ENCODE data around the gene NR5A1.
A peak's percentile ranks its signal among the peaks of the same experiment; 100 is the strongest.

The NR5A1 gene

GRCh38 chr9:124498040-124498439, 9.2 kb downstream of the NR5A1 start:
- DNase-seq = no peak

- DNase-seq = no peak
Observed at GRCh38 chr9:124497441-124497840, 9.8 kb downstream of the NR5A1 start.

- no peak for DNase-seq
Observed at GRCh38 chr9:124496463-124496862, 10.7 kb downstream of the NR5A1 start.

GRCh38 chr9:124496075-124496449, 11.1 kb downstream of the NR5A1 start:
- DNase-seq = no peak

- DNase-seq = no peak
Observed at GRCh38 chr9:124495126-124496074, 11.8 kb downstream of the NR5A1 start.

DNA sequence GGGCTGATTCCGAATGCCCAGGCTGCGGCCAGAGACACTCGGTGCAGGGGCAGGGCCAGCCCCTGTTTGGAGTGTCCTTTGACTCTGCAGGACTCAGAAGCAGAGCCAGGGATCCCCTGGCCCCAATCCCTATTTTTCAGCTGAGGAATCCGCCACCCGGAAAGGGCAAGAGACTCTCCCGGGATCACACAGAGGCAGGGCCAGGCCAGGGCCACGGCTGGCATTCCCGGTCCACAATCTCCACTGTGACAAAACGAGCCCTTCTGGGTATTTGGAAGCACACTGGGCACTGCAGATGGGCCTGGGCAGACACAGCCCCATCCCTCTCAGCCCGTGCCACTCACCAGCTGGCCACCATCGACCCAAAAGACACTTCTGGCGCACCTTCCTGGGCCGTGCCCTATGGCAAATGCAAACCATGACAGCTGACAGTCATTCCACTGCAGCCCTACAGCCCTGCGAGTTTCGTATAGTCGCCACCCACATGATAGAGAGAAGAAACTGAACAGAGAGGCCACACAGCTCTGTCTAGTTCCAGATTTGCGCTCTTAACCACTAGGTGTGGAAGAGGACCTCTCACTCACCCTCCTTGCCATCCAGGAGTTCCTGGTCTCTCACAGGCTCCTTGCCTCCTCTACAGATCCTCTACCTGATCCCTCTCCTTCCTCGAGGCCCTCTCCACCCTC, 13.3 kb downstream of the NR5A1 start:
- no peak for DNase-seq

- DNase-seq = no peak
Observed at GRCh38 chr9:124493218-124493617, 14.0 kb downstream of the NR5A1 start.

DNA sequence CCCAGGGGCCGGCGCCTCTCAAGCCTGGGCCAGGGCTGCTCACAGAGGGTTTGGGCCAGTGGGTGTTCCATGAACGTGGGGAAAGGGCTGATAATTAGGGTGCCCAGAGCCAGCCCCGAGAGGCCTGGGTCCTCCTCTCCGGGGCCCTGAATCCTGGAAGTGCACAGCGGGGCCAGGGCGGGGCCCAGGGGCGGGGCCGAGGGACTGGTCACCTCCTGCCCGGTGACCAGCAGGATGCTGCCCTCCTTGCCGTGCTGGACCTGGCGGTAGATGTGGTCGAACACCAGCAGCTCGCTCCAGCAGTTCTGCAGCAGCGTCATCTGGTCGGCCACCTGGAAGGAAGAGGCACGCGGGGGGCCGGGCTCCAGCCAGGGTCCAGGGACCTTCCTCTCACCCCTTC, 14.4 kb downstream of the NR5A1 start:
- DNase-seq = no peak

DNA sequence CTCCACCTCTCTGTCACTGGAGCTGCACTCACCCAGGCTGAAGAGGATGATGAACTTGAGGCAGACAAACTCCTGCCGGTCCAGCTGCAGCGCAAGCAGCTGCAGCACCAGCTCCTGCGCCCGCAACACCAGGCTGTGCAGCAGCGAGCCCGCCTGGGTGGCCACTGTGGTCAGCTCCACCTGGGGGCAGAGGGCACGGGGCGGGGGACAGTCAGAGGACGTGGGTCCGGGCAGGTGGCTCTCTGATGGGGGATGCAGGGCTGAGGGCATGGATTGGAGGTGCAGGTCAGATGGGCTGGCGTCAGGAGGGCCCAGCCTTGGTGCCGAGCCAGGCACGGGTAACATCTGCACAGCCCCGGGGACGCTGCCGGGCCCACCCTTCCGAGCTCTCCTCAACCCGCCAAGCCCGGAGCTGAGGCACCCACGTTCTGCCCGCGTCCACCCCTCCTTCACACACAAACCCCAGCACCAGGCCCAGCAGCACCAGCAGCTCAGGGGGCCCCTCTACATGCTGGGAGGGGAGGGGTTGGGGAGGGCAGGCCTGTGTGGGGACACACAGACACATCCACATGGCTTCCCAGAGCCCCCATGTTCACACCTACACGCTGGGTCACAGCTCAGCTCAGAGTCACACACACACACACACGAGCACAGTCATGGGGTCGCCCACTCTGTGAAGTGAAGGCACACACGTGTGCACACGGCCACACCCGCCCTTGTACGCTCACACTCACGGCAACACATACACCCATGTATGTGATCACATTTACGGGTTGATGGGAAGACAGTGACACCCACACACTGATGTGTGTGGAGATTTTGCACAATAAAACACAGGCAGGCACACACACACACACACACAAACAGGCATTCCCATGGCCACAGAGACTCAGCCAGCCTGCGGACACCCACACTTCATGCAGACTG, 15.9 kb downstream of the NR5A1 start:
- no peak for DNase-seq

GRCh38 chr9:124490004-124490403, 17.2 kb downstream of the NR5A1 start:
- no peak for DNase-seq

- no peak for DNase-seq
Observed at GRCh38 chr9:124489222-124489621, 18.0 kb downstream of the NR5A1 start.

GRCh38 chr9:124488641-124489210, 18.5 kb downstream of the NR5A1 start:
- no peak for DNase-seq

GRCh38 chr9:124487260-124488182, 19.7 kb downstream of the NR5A1 start:
- DNase-seq = no peak

DNA sequence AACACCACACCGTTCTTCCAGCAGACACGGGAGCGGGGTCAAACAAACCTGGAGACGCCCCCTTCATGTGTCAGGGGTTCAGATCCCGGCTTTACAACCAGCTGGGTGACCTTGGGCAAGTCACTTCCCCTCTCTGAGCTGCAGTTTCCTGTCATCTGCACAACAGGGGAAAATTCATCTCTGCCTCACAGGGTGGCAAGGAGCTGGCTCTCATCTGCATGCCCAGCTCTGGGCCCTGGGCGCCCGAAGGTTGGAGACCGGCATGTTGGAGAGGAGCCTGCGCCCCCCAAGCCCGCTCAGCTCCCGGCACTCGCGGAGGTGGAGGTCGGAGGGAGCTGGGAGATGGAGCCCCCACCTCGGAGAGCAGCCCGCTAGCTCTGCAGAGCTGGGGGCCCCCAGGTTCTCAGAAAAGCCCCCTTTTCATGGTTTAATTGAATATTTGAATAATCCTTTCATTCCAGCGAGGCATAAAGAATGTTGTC, 20.4 kb downstream of the NR5A1 start:
- DNase-seq = no peak

DNA sequence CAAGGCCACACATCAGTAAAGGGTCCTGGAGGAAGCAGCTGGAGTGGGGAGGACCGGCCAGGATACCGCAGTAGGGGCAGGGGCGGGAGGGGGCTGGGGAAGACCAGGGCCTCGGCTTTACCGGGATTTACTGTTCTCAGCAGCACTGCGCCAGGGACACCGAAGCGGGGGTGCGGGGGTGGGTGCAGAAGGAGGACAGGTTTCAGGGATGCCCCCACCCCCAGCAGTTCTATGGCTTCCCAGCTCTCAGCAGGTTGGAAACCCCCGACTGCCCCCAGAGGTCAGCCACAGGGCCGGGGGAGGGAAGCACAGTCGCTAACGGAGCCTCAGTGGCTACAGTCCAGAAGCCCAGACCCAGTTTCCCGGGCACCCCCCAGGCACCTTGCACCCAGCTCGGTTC, 21.3 kb downstream of the NR5A1 start:
- DNase-seq = no peak

GRCh38 chr9:124485201-124485600, 22.0 kb downstream of the NR5A1 start:
- no peak for DNase-seq

DNA sequence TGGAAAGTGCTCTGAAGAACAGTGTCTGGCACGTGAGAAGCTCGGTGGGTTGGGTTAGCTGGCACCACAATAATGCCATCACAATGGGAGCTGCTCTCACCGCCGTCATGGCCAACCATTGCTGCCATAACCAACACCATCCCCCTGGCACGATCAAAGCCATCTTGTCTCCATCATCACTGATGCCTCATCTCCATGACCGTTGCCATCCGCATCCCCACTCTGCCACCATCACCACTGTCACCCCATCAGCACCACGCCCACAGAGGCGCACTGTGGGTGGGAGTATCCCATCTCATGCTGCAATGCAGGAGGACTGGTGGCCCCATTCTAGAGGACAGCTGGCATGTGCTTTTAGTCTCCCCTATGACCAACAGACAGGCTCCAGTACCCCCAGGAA, 23.7 kb downstream of the NR5A1 start:
- DNase-seq = no peak

DNA sequence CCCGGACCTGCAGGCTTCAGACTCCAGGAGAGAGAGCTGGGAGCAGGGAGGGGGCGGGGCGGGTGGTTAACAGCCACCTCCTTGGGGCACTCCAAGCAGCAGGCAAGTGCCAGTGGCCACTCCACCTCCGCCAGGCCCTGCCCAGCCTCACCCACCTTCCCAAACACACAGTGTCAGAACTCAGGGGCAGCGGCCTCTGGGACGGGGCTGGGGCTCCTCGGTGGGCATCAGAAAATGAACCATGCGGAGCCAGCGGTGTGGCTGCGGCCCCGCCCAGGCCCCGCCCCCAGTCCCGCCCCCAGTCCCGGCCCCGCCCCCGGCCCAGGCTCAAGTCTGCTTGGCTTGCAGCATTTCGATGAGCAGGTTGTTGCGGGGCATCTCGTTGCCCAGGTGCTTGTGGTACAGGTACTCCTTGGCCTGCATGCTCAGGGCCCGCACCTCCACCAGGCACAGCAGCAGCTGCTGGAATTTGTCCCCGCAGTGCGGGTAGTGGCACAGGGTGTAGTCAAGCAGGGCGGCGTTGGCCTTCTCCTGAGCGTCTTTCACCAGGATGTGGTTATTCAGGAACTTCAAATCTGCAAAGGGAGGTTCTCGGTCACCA, 24.7 kb downstream of the NR5A1 start:
- DNase-seq = no peak

DNA sequence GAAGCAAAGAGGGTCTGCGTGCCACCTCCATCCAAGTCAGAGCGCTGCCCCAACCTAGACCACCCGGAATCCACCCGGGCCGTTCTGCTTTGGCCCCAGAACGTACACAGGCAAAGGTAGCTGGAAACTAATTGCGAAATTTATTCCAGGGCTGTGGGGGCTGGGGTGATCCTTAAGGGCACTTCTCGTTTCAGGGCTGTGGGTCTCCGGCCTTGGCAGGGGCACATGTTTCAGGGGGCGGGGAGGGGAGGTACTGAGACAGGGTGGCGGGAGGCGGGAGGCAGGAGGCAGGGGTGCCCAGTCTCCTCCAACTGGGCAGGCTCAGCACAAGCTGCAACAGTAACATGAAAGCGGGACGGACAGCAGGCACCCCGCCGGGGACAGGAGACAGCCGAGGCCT, 26.1 kb downstream of the NR5A1 start:
- peak; percentile 47 for DNase-seq

DNA sequence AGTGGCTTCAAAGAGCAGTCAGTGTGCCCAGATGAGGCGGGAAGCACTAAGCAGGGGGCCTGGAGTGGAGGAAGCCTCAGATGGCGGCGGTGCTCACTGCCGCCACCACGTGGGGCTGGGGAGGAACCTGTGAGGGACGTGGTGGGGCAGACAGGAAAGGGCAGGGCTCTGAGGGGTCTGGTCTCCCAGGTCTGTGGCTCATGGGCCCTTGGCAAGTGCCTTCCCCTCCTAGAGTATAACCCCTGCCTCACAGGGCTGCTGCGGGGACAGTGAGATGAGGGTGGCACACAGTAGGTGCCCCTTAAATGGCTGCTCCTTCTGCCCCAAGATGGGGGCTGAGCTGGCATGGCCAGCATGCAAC, 26.6 kb downstream of the NR5A1 start:
- peak; percentile 43 for DNase-seq

- DNase-seq = no peak
Observed at GRCh38 chr9:124479947-124480620, 27.1 kb downstream of the NR5A1 start.

Measured in MV-4-11 (cell line).